Endothelial cell of umbilical vein (primary cell): Measurements from ENCODE around the gene CDR2. TPM values are rescaled to one million over a fixed set of nuclear protein-coding genes. Genes with fewer than 3 reads are reported as not detected.

ENCODE experiments used
- BruUV-seq: library from RNA; stranded (reverse); fragments of 400-500 nt; replicated peaks from 2 replicates; lab custom pipeline; 2021; lab: Mats Ljungman, UMichigan
- CTCF ChIA-PET: fragments of 300-600, 350-600 bp; sonication (Branson Sonifier 250); formaldehyde crosslinking; loops from one replicate; lab custom pipeline; 2021; ENCODE audit warnings: antibody characterized with exemption, inconsistent platforms; lab: Charles Lee
- POLR2A ChIA-PET: fragments of 300-600, 350-600 bp; sonication (Branson Sonifier 250); formaldehyde crosslinking; loops from one replicate; lab custom pipeline; 2021; ENCODE audit warnings: antibody characterized with exemption, inconsistent platforms; lab: Charles Lee
- DNase-seq: peaks from one replicate; pipeline ENCODE4 v3.0.0-alpha.2; 2011; ENCODE audit warnings: low read depth, low spot score
- FAIRE-seq: peaks from 2 replicates; lab custom pipeline; 2011; peaks lifted over from hg19 to GRCh38; lab: Jason Lieb, UNC
- H2AFZ ChIP-seq: 2 replicates; pipeline ENCODE4 v1.6.0; 2012; ENCODE audit warnings: low read depth, low read length, control low read depth, inconsistent platforms
- H3K27ac ChIP-seq: 2 replicates; pipeline ENCODE4 v1.5.1; 2011; ENCODE audit warnings: low read depth, mild to moderate bottlenecking, control low read depth, low read length, moderate library complexity; ENCODE audit not compliant: insufficient read depth
- H3K27me3 ChIP-seq, 2 experiments: 2 replicates each; pipeline versions ENCODE4 v1.6.0 to v1.6.1; 2011; ENCODE audit warnings: low read length in 2 of 2, mixed read lengths in 1 of 2; ENCODE audit not compliant: control insufficient read depth in 2 of 2, insufficient read depth in 2 of 2
- H3K36me3 ChIP-seq, 2 experiments: 2 replicates in 1 of 2; 3 replicates in 1 of 2; pipeline ENCODE4 v1.5.1; 2011; ENCODE audit warnings: low read length in 2 of 2, mild to moderate bottlenecking in 1 of 2, moderate library complexity in 1 of 2; ENCODE audit not compliant: control insufficient read depth in 2 of 2, insufficient read depth in 2 of 2; ENCODE audit errors: extremely low read depth in 1 of 2
- H3K4me1 ChIP-seq: 3 replicates; pipeline ENCODE4 v1.5.1; 2011; ENCODE audit warnings: mild to moderate bottlenecking, low read length; ENCODE audit not compliant: control insufficient read depth, insufficient read depth; ENCODE audit errors: extremely low read depth
- H3K4me2 ChIP-seq: 2 replicates; pipeline ENCODE4 v1.6.1; 2011; ENCODE audit warnings: low read length, control low read depth, mixed read lengths; ENCODE audit not compliant: insufficient read depth
- H3K4me3 ChIP-seq, 3 experiments: fragments of 200-600 bp in 1 of 3; sonication (generic), shearing (Covaris generic) in 1 of 3; replicated peaks in 1 of 3; 2 replicates each; pipeline ENCODE4 v1.5.1; 2011 to 2016; ENCODE audit warnings: control low read depth in 3 of 3, low read length in 3 of 3, mild to moderate bottlenecking in 2 of 3, inconsistent platforms in 1 of 3, low read depth in 1 of 3, moderate library complexity in 1 of 3; ENCODE audit not compliant: insufficient read depth in 1 of 3
- H3K79me2 ChIP-seq: 2 replicates; pipeline ENCODE4 v1.6.0; 2012; ENCODE audit warnings: low read length, inconsistent platforms; ENCODE audit not compliant: control insufficient read depth, insufficient read depth
- H3K9ac ChIP-seq: replicated peaks from 2 replicates; pipeline ENCODE3; 2011; ENCODE audit warnings: low read length, control low read depth; ENCODE audit not compliant: insufficient read depth; ENCODE audit errors: extremely low read depth
- H3K9me1 ChIP-seq: replicated peaks from 3 replicates; pipeline ENCODE4 v1.6.0; 2011; ENCODE audit warnings: mild to moderate bottlenecking, low read length; ENCODE audit not compliant: control insufficient read depth, insufficient read depth; ENCODE audit errors: extremely low read depth
- H3K9me3 ChIP-seq: replicated peaks from 2 replicates; pipeline ENCODE4 v1.5.1; 2012; ENCODE audit warnings: low read length, inconsistent platforms; ENCODE audit not compliant: control insufficient read depth, insufficient read depth
- H4K20me1 ChIP-seq: replicated peaks from 2 replicates; pipeline ENCODE3; 2011; ENCODE audit warnings: mild to moderate bottlenecking, low read length; ENCODE audit not compliant: control insufficient read depth, insufficient read depth; ENCODE audit errors: extremely low read depth
- CTCF ChIP-seq, 2 donors: IDR thresholded peaks; 1 replicate in 1 of 2; 2 replicates in 1 of 2; pipeline ENCODE4 v1.5.1; 2011; ENCODE audit warnings: low read length in 2 of 2, mild to moderate bottlenecking in 2 of 2, moderate library complexity in 2 of 2, control low read depth in 1 of 2, inconsistent platforms in 1 of 2, low read depth in 1 of 2; ENCODE audit not compliant: insufficient read depth in 1 of 2; ENCODE audit errors: extremely low read depth in 1 of 2
- EZH2 ChIP-seq: IDR thresholded peaks from 2 replicates; pipeline ENCODE4 v1.6.1; 2012; ENCODE audit warnings: borderline replicate concordance, low read depth, mild to moderate bottlenecking, moderate library complexity, low read length, inconsistent platforms; ENCODE audit not compliant: severe bottlenecking
- FOS ChIP-seq: IDR thresholded peaks from 2 replicates; pipeline ENCODE4 v1.6.1; 2011; ENCODE audit warnings: mild to moderate bottlenecking, low read length, moderate library complexity, borderline replicate concordance; ENCODE audit not compliant: insufficient read depth
- GATA2 ChIP-seq: IDR thresholded peaks from 2 replicates; pipeline ENCODE4 v1.7.0; 2011; ENCODE audit warnings: low read depth, mild to moderate bottlenecking, moderate library complexity, mixed read lengths, low read length; ENCODE audit not compliant: insufficient read length, insufficient read depth
- JUN ChIP-seq: IDR thresholded peaks from 2 replicates; pipeline ENCODE4 v1.6.1; 2011; ENCODE audit warnings: borderline replicate concordance, low read depth; ENCODE audit not compliant: insufficient read length, insufficient read depth
- MYC ChIP-seq: IDR thresholded peaks from one replicate; pipeline ENCODE4 v1.6.1; 2011; ENCODE audit warnings: mild to moderate bottlenecking, low read depth, low read length
- POLR2A ChIP-seq: IDR thresholded peaks from 2 replicates; pipeline ENCODE4 v1.6.1; 2012; ENCODE audit warnings: low read depth, mild to moderate bottlenecking, control low read depth, low read length
- POLR2AphosphoS5 ChIP-seq: IDR thresholded peaks from 2 replicates; pipeline ENCODE4 v1.6.1; 2012; ENCODE audit warnings: low read depth, mild to moderate bottlenecking, control low read depth, low read length, moderate library complexity; ENCODE audit not compliant: insufficient read depth
- dilution Hi-C: fragments of 300-500 bp; cut with MboI; formaldehyde crosslinking; loops from one replicate; pipeline ENCODE4 v1.15.0; 2019; ENCODE audit warnings: low sequenced_read_pairs; ENCODE audit not compliant: extremely low pct_ligation_motif_present
- intact Hi-C: fragments of 100-400 bp; cut with micrococcal nuclease; formaldehyde crosslinking; loops from one replicate; pipeline ENCODE4 v1.10.0; 2022
- polyA plus RNA-seq, 4 experiments: library from polyadenylated mRNA; depleted of rRNA in 3 of 4; stranded (reverse) in 3 of 4; unstranded in 1 of 4; fragments of >200 nt; gene quantifications; 2 replicates each; pipeline versions ENCODE4 v1.2.1 to v1.2.3, GENCODE V29; 2011 to 2012; ENCODE audit warnings: missing spikeins in 1 of 4
- total RNA-seq: library from RNA; stranded (reverse); gene quantifications from 2 replicates; pipeline ENCODE4 v1.2.3, GENCODE V29; 2021
- TF ChIP-seq, protein P1 (sequence below): IDR thresholded peaks from 2 replicates; pipeline ENCODE4 v1.6.1; 2011; ENCODE audit not compliant: insufficient read depth, insufficient read length

Gene CDR2
- total and polyA plus RNA-seq, 2 donors (not counting 3 experiments of a cell fraction or from before 2014, with no cell fraction given): 35.3 to 61.9 TPM

GRCh38 chr16:22297114-22297870 lies 77.1 kb downstream of the CDR2 start, which contains the start of gene POLR3E:
Gene POLR3E, plus strand, starts transcription at chr16:22297409. Its CDS starts 5,560 bp downstream, at chr16:22302969.
- dilution Hi-C loops (no loop called here), intact Hi-C loops (loop anchor here (1.0 to 2.0 kb wide), 6 partner anchors 34 to 344 kb away; partner anchors contain the start of genes EEF2K, PDZD9 and UQCRC2)
- no peaks in the 10 kb centered on the region for H3K27me3 ChIP-seq
- CTCF ChIA-PET: interaction anchor here (0.8 to 2.4 kb wide), 6 partner anchors 29 to 108 kb away, joined by 4 to 10 read pairs (median 5); partner anchors contain the start of gene EEF2K
- no peaks in the 10 kb centered on the region for H3K9me3 ChIP-seq
- H4K20me1 ChIP-seq: no peaks in the 10 kb centered on the region
- H3K4me2 ChIP-seq: peak within 1 kb of the TSS; percentile 97
- FAIRE-seq (peak; percentile 90), DNase-seq (peak; percentile 99)
- POLR2A ChIA-PET: no interaction called here
- no TSS peak for BruUV-seq
- no peaks in the 10 kb centered on the region for H3K9me1 ChIP-seq
- H3K9ac ChIP-seq: peak within 1 kb of the TSS; percentile 78
- peak within 1 kb of the TSS; percentile 77 to 99 (median 99) for H3K4me3 ChIP-seq
- no peaks in the 10 kb centered on the region for H3K4me1 ChIP-seq
- TF ChIP-seq GATA2 (peak; percentile 53), POLR2A (peak; percentile 66), POLR2AphosphoS5 (peak; percentile 77), CTCF (IDR thresholded peaks at IDR 0.05; ENCODE audit: extremely low read depth in 1 of 2, insufficient read depth in 1 of 2, low read depth in 1 of 2, low read length in 2 of 2) (peak; percentile 93), FOS (peak; percentile 24), EZH2 (no peak), JUN (no peak), MYC (peak; percentile 47)
- TF ChIP-seq, protein P1, sequence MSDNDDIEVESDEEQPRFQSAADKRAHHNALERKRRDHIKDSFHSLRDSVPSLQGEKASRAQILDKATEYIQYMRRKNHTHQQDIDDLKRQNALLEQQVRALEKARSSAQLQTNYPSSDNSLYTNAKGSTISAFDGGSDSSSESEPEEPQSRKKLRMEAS: peak; percentile 80
- H3K27ac ChIP-seq: peak within 1 kb of the TSS; percentile 81
- peak within 1 kb of the TSS; percentile 88 for H2AFZ ChIP-seq
- H3K79me2 ChIP-seq: peaks cover 32% of the 10 kb centered on the region
- H3K36me3 ChIP-seq: no peaks in the 10 kb centered on the region
